ENCODE measurements around the gene MDN1.
"Not testable (repeated sequence)": the region's sequence is repeated elsewhere in the genome, so short reads cannot be mapped to it uniquely, and the experiment has no call there.

DNA sequence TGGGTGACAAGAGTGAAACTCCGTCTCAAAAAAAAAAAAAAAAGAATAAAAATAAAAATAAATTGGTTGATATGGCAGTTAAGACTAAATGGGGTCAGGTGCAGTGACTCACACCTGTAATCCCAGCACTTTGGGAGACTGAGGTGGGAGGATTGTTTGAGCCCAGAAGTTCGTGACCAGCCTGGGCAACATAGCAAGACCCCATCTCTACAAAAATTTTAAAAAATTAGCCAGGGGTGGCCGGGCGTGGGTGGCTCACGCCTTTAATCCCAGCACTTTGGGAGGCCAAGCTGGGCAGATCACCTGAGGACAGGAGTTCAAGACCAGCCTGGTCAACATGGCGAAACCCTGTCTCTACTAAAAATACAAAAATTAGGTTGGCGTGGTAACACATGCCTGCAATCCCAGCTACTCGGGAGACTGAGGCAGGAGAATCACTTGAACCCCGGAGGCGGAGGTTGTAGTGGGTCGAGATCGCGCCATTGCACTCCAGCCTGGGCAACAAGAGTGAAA, 8.9 kb upstream of the MDN1 start:
- TF ChIP-seq, protein P1, sequence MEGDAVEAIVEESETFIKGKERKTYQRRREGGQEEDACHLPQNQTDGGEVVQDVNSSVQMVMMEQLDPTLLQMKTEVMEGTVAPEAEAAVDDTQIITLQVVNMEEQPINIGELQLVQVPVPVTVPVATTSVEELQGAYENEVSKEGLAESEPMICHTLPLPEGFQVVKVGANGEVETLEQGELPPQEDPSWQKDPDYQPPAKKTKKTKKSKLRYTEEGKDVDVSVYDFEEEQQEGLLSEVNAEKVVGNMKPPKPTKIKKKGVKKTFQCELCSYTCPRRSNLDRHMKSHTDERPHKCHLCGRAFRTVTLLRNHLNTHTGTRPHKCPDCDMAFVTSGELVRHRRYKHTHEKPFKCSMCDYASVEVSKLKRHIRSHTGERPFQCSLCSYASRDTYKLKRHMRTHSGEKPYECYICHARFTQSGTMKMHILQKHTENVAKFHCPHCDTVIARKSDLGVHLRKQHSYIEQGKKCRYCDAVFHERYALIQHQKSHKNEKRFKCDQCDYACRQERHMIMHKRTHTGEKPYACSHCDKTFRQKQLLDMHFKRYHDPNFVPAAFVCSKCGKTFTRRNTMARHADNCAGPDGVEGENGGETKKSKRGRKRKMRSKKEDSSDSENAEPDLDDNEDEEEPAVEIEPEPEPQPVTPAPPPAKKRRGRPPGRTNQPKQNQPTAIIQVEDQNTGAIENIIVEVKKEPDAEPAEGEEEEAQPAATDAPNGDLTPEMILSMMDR (IDR thresholded peaks at IDR 0.05 in 4 of 5, conservative IDR thresholded peaks at IDR 0.05 in 1 of 5) = not testable (repeated sequence)
- TF ChIP-seq POLR2A (IDR thresholded peaks at IDR 0.05) = not testable (repeated sequence)

Data from gastrocnemius medialis (tissue), 4 donors.